CD4-positive, alpha-beta T cell (primary cell): ENCODE data around the gene PDE9A. TPM values are rescaled to one million over a fixed set of nuclear protein-coding genes. Genes with fewer than 3 reads are reported as not detected.

Experiments
- ATAC-seq: fragments of 200-7000 bp; cut with Tn5 transposase; one replicate; pipeline ENCODE4 v1.10.0; 2022; ENCODE audit warnings: mild to moderate bottlenecking; ENCODE audit not compliant: poor library complexity
- CTCF ChIA-PET: fragments of 350-600 bp; sonication (Branson Sonifier 250); formaldehyde crosslinking; loops from one replicate; lab custom pipeline; 2021; ENCODE audit warnings: antibody characterized with exemption, inconsistent platforms; lab: Charles Lee
- POLR2A ChIA-PET: fragments of 350-600 bp; sonication (Branson Sonifier 250); formaldehyde crosslinking; loops from one replicate; lab custom pipeline; 2021; ENCODE audit warnings: antibody characterized with exemption, inconsistent platforms; lab: Charles Lee
- DNase-seq, 14 experiments: peaks; one replicate each; pipeline ENCODE4 v3.0.0-alpha.2; 2013 to 2020; ENCODE audit warnings: mixed read lengths in 2 of 14
- H3K27ac ChIP-seq, 2 donors: one replicate each; pipeline versions ENCODE4 v1.5.1 to v1.7.0; 2013; ENCODE audit warnings: low read length in 2 of 2, low read depth in 1 of 2, mild to moderate bottlenecking in 1 of 2
- H3K27me3 ChIP-seq, 2 experiments: 1 replicate in 1 of 2; 2 replicates in 1 of 2; pipeline versions ENCODE4 v1.6.1 to v1.7.0; 2013; ENCODE audit warnings: low read length in 2 of 2, control low read depth in 1 of 2, mild to moderate bottlenecking in 1 of 2, moderate library complexity in 1 of 2; ENCODE audit not compliant: insufficient read depth in 2 of 2, control insufficient read depth in 1 of 2
- H3K36me3 ChIP-seq: one replicate; pipeline ENCODE4 v1.6.1; 2013; ENCODE audit warnings: low read length, control low read depth; ENCODE audit not compliant: insufficient read depth
- H3K4me1 ChIP-seq: one replicate; pipeline ENCODE4 v1.6.1; 2013; ENCODE audit warnings: low read length, control low read depth; ENCODE audit not compliant: insufficient read depth
- H3K4me3 ChIP-seq: one replicate; pipeline ENCODE4 v1.5.1; 2013; ENCODE audit warnings: mild to moderate bottlenecking, low read length, moderate library complexity
- H3K9me3 ChIP-seq, 2 experiments: 1 replicate in 1 of 2; 2 replicates in 1 of 2; pipeline versions ENCODE4 v1.6.1 to v1.7.0; 2013; ENCODE audit warnings: low read length in 2 of 2, mild to moderate bottlenecking in 2 of 2, control low read depth in 1 of 2, moderate library complexity in 1 of 2; ENCODE audit not compliant: control insufficient read depth in 1 of 2, insufficient read depth in 1 of 2
- H3K27ac Mint-ChIP-seq: one replicate; pipeline ENCODE4 v1.8.0; 2020; ENCODE audit warnings: mixed read lengths
- H3K27me3 Mint-ChIP-seq: one replicate; pipeline ENCODE4 v1.8.0; 2021; ENCODE audit warnings: mixed read lengths
- H3K36me3 Mint-ChIP-seq: one replicate; pipeline ENCODE4 v1.8.0; 2021; ENCODE audit warnings: low read depth, mixed read lengths
- H3K4me1 Mint-ChIP-seq: one replicate; pipeline ENCODE4 v1.8.0; 2021; ENCODE audit warnings: low read depth, mixed read lengths
- H3K4me3 Mint-ChIP-seq: one replicate; pipeline ENCODE4 v1.8.0; 2020; ENCODE audit warnings: mild to moderate bottlenecking, mixed read lengths
- H3K9me3 Mint-ChIP-seq: one replicate; pipeline ENCODE4 v1.8.0; 2020; ENCODE audit warnings: mixed read lengths
- CTCF ChIP-seq: fragments of 200-600 bp; IDR thresholded peaks from one replicate; pipeline ENCODE4 v1.8.0; 2022; ENCODE audit warnings: antibody characterized with exemption, mild to moderate bottlenecking
- intact Hi-C, 2 experiments: fragments of 100-400 bp; cut with DNase I in 1 of 2; cut with micrococcal nuclease in 1 of 2; formaldehyde crosslinking; loops; one replicate each; pipeline versions ENCODE4 v1.15.1 to v1.9.0; 2023 to 2025; cut with DNase I, micrococcal nuclease
- total RNA-seq, 174 experiments: library from RNA in 2 of 174; stranded (reverse) in 2 of 174; gene quantifications; one replicate each; pipeline ENCODE4 v1.2.3 and lab custom pipeline; 2021 to 2026

Gene PDE9A
- total RNA-seq, 2 experiments from 2014 or later = 12.6 to 13.2 TPM

GRCh38 chr21:42684109-42684916 is 30.9 kb downstream of the PDE9A start:
- Histone ChIP-seq H3K4me1 (peaks cover 50% of the 10 kb centered on the region), H3K27me3 (no peaks in the 10 kb centered on the region), H3K27ac (peak overlapping the region; percentile 29 to 34), H3K36me3 (peaks cover under 1% of the 10 kb centered on the region), H3K9me3 (no peaks in the 10 kb centered on the region), H3K4me3 (peak overlapping the region; percentile 41)
- intact Hi-C loops = loop anchor here (5.0 to 10.0 kb wide), 4 partner anchors 63 to 148 kb away; no protein-coding TSS in a partner anchor
- H3K36me3 Mint-ChIP-seq = peaks cover 22% of the 10 kb centered on the region
- ATAC-seq (peak; percentile 68), DNase-seq (peak; percentile 23 to 73 (median 42))
- ChIA-PET CTCF (interaction anchor here (0.8 kb wide), 1 partner anchor 63 kb away, joined by 4 read pairs; no protein-coding TSS in a partner anchor), POLR2A (interaction anchor here (0.7 to 2.3 kb wide), 10 partner anchors 11 to 280 kb away, joined by 3 to 8 read pairs (median 4); partner anchors contain the start of genes PDE9A and UBASH3A)
- no peaks in the 10 kb centered on the region for H3K9me3 Mint-ChIP-seq
- no peak for TF ChIP-seq CTCF
- H3K27ac Mint-ChIP-seq = peak overlapping the region; percentile 93
- H3K27me3 Mint-ChIP-seq = no peaks in the 10 kb centered on the region
- peaks cover 49% of the 10 kb centered on the region for H3K4me1 Mint-ChIP-seq
- H3K4me3 Mint-ChIP-seq = peak overlapping the region; percentile 91

- H3K36me3 Mint-ChIP-seq = peaks cover 22% of the 10 kb centered on the region
- peaks cover 50% of the 10 kb centered on the region for H3K4me1 ChIP-seq
- H3K9me3 ChIP-seq = no peaks in the 10 kb centered on the region
- intact Hi-C loops = loop anchor here in 1 of 2 experiments (10.0 kb wide), 1 partner anchor 130 kb away; no protein-coding TSS in a partner anchor
- POLR2A ChIA-PET = interaction anchor here (0.7 to 2.3 kb wide), 10 partner anchors 10 to 281 kb away, joined by 3 to 8 read pairs (median 4); partner anchors contain the start of genes PDE9A and UBASH3A
- no peak overlapping the region for H3K27ac ChIP-seq
- peaks cover 49% of the 10 kb centered on the region for H3K4me1 Mint-ChIP-seq
- DNase-seq = peak in 2 of 14 experiments; percentile 30 to 40
- ATAC-seq = peak; percentile 21
- H3K4me3 ChIP-seq = no peak overlapping the region
- H3K27me3 ChIP-seq = no peaks in the 10 kb centered on the region
- no peak for TF ChIP-seq CTCF
- no peaks in the 10 kb centered on the region for H3K27me3 Mint-ChIP-seq
- peaks cover 2% of the 10 kb centered on the region for H3K36me3 ChIP-seq
- H3K27ac Mint-ChIP-seq = peak overlapping the region; percentile 93
- CTCF ChIA-PET = interaction anchor here (0.8 kb wide), 1 partner anchor 62 kb away, joined by 4 read pairs; no protein-coding TSS in a partner anchor
- H3K9me3 Mint-ChIP-seq = no peaks in the 10 kb centered on the region
- peak overlapping the region; percentile 91 for H3K4me3 Mint-ChIP-seq
Observed at GRCh38 chr21:42685036-42685435, 31.6 kb downstream of the PDE9A start.

- Histone ChIP-seq H3K27me3 (no peaks in the 10 kb centered on the region), H3K4me1 (peaks cover 41% of the 10 kb centered on the region), H3K36me3 (peaks cover 2% of the 10 kb centered on the region), H3K4me3 (no peak overlapping the region), H3K27ac (no peak overlapping the region), H3K9me3 (no peaks in the 10 kb centered on the region)
- H3K9me3 Mint-ChIP-seq = no peaks in the 10 kb centered on the region
- no peak for ATAC-seq
- no peaks in the 10 kb centered on the region for H3K27me3 Mint-ChIP-seq
- intact Hi-C loops = loop anchor here in 1 of 2 experiments (10.0 kb wide), 1 partner anchor 129 kb away; no protein-coding TSS in a partner anchor
- ChIA-PET CTCF (no interaction called here), POLR2A (interaction anchor here (1.4 kb wide), 1 partner anchor 61 kb away, joined by 6 read pairs; no protein-coding TSS in a partner anchor)
- peak overlapping the region; percentile 70 for H3K4me3 Mint-ChIP-seq
- peaks cover 44% of the 10 kb centered on the region for H3K4me1 Mint-ChIP-seq
- H3K36me3 Mint-ChIP-seq = peaks cover 22% of the 10 kb centered on the region
- H3K27ac Mint-ChIP-seq = no peak overlapping the region
- no peak for TF ChIP-seq CTCF
- no peak for DNase-seq
Observed at GRCh38 chr21:42685954-42686500, 32.6 kb downstream of the PDE9A start.
